ENCODE results near the gene ZMYND10.

ZMYND10 gene

GRCh38 chr3:50347187-50347813 is 1.8 kb upstream of the ZMYND10 start:
- peak; percentile 56 to 63 for DNase-seq (ENCODE audit: low read depth in 2 of 2)

DNA sequence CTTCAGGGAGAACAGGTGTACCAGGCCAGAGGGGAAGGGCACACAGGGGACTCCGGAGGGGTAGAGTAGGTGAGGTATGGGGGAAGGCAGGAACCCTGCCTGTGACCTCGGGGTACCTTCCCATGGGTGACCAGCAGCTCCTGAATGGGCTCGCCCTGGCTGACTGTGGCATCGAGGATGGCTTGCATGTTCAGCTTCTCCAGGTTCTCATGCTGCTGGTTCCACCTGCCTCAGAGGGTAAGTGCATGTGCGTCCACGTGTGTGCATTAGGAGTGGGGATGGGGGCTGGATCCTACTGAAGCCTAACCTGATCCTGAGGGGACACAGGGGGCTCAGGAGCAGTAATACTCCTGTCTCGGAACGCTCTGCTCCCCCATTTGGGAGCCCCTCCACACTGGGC is 524 bp downstream of the ZMYND10 start:
- no peak for DNase-seq (ENCODE audit: low read depth in 2 of 2)

DNA sequence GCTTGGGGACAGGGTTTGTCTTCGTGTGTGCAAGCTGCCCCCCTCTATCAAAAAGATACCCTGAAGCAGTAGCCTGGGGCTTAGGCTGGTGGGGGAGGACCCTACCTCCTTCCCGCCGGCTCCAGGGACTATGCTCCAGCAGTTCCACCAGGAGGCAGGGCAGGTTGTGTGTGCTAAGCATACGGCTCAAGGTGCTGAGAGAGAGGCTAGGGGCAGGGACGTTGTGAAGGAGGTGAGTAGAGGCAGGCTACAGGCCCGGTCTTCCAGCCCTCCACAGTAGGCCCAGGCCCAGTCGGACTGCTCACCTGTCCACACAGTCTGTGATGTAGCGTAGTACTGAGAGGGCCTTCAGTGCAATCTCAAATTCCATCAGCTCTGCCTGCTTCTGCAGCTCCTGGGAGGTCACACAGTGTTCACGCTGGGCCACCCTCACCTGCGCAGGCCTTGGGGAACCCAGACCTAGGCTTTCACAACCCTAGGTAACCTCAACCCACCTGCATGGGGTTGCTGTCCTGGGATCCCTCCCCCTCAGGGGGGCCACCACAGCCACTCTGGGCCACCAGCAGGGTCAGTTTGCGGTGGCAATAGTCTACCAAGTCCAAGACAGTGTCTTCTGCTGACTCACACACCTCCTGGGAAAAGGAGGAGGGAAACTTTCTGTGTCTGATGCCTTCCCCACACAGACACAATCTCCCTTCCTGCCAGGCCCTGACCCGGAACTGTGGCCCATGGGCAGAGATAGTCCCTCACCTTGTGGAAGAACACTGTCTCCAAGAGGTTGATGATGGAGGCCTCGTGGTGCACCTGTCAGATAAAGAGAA is 2.5 kb downstream of the ZMYND10 start:
- DNase-seq (ENCODE audit: low read depth in 2 of 2) = no peak

GRCh38 chr3:50341996-50342650 is 3.4 kb downstream of the ZMYND10 start:
- DNase-seq (ENCODE audit: low read depth in 2 of 2) = no peak

- DNase-seq (ENCODE audit: low read depth in 2 of 2) = no peak
Measured at GRCh38 chr3:50341537-50341936, 4.0 kb downstream of the ZMYND10 start.

GRCh38 chr3:50340448-50341329 is 4.8 kb downstream of the ZMYND10 start, which contains the start of gene RASSF1:
Gene RASSF1 (minus strand): TSS chr3:50340836. CDS start chr3:50340805, 31 bp downstream.
- peak in 1 of 2 donors; percentile 64 for DNase-seq (ENCODE audit: low read depth in 2 of 2)

DNA sequence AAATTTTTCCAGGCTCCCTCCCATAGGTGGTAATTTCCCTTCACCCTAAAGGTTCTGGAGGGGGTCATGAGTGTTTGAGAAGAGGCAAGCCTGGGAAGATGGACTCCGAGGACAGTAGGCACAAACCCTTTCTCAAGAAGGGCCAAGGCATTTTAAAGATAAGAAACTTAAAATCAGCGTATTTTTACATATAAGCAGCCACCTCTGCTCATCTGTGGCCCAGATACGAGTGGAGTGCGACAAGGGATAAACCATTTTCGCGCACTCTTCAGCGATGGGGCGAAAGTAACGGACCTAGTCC is 5.4 kb downstream of the ZMYND10 start:
- DNase-seq (ENCODE audit: low read depth in 2 of 2) = no peak

DNA sequence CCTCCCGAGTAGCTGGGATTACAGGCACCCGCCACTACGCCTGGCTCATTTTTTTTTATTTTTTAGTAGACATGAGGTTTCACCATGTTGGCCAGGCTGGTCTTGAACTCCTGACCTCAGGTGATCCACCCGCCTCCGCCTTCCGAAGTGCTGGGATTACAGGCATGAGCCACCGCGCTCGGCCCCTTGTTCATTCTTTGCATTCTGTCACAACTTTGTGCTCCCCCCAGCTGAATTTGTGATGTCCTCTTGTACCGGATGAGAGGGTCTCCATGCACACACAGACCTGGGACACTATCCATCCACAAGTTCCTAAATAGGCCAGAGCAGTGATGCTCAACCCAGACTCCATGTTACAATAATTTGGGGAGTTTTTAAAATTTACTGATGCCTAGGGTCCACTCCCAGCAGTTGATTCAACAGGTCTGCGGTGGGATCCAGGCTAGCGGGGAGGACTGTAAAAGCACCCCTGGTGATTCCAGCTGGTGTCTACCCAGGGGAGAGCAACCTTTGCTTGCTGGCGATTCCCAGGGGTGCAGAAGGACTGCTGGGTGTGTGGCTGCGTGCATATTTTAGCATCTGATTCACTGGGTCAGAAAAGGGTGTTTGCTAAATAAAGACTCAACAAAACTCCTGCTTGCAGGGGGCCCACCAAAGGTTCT is 5.9 kb downstream of the ZMYND10 start:
- no peak for DNase-seq (ENCODE audit: low read depth in 2 of 2)

DNA sequence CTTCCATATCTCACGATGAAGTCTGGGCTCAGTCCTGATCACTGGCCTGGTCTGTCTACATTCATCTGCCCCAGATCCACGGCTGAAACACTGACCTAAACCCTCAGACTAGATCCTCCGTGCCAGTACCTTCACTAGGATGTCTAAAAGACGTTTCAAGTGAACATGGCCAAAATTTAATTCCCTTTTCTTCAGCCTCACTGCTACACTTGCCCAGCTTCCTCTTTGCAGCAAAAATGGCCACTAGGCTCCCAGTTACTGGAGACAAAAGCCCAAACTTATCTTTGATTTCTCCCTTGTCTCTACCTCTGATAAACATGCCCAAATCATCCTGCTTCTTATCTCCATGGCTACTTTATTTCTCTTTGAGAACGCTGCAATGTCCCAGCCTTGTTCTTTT is 6.6 kb downstream of the ZMYND10 start:
- DNase-seq (ENCODE audit: low read depth in 2 of 2) = no peak

DNA sequence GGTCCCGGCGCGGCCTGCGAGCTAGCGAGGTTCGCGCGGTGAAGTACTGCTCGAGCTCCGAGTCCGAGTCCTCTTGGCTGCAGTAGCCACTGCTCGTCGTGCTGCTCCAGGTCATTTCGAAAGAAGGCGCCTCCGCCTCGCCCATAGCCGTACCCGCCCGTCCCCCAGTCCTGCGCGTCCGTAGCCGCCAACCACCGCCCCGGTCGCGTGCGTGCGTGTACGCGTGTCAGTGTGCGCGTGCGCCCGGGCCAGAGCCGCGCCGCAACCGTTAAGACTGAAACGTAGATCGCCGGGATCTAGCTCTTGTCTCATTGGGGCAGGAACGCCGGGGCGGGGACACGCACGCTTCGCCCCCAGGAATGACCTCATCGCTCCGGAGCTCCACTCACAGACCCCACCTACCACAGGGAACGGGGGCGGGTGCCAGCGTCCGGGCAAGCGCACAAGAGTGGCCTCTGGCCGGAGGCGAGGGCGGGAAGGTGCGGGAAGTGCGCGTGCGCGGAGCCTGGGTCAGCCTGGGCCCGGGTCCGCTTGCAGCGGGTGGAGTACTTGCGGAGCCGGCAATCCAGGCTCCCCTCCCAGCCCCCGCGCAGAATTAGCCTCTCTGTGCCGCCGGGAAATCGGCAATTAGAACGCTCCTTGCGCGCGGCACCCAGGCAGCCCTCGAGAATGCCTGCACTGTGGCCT is 8.2 kb downstream of the ZMYND10 start:
- peak; percentile 87 to 91 for DNase-seq (ENCODE audit: low read depth in 2 of 2)

DNA sequence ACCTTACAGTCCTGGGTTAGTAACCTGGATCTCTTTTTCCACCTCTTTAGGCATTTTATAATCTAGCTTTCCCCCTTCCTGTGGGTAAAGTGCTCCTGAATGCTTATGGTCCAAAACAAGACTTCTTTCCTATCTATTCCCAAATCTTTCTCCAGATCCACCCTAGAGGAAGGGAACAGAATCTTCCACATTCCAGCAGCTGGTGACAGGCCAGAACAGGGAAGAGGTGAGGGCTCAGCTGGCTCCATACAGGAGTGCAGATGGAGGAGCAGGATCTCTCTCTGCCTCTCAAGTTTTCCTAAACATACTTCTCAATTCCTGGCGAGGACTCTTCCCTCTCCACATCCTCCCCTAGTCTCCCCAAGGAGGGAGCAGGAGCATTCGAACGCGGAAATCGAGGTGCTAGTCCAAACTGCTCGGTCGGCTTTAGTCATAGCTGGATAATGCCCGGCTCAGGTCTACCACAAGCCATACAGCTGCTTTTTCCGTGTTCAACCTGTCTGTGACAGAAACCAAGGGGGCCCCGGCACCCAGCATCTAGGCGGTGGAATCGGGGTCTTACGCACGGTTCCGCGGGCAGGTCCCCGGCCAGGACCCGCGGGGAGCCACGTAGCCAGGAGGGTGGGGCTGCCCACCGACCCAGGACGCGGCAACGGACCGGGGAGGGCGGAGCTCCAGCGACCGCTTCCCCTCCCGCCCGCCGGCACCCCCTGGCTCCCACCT is 8.9 kb downstream of the ZMYND10 start:
- DNase-seq (ENCODE audit: low read depth in 2 of 2) = no peak

- DNase-seq (ENCODE audit: low read depth in 2 of 2) = no peak
Measured at GRCh38 chr3:50334339-50335075, 11.0 kb downstream of the ZMYND10 start.

GRCh38 chr3:50333744-50334328 is 11.7 kb downstream of the ZMYND10 start:
- no peak for DNase-seq (ENCODE audit: low read depth in 2 of 2)

GRCh38 chr3:50331364-50331907 is 14.1 kb downstream of the ZMYND10 start:
- DNase-seq (ENCODE audit: low read depth in 2 of 2) = no peak

DNA sequence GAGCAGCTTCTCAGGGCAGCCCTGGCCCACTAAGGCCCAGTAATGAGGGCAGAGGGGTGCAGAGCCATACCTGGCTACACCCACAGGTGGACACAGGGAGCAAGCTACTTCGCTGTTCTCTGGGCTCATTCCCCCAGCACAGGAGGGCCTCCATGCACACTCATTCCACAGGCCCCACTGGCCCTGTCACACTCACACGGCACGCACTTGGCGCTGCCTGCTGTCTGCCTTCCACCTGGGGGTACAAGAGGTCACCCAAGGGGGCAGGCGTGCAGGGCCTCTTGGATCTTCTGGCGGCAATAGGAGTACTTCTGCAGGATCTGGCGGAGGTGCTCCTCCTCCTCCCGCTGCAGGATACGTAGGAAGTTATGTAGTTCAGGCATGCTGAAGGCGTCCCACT is 15.2 kb downstream of the ZMYND10 start:
- no peak for DNase-seq (ENCODE audit: low read depth in 2 of 2)

DNA sequence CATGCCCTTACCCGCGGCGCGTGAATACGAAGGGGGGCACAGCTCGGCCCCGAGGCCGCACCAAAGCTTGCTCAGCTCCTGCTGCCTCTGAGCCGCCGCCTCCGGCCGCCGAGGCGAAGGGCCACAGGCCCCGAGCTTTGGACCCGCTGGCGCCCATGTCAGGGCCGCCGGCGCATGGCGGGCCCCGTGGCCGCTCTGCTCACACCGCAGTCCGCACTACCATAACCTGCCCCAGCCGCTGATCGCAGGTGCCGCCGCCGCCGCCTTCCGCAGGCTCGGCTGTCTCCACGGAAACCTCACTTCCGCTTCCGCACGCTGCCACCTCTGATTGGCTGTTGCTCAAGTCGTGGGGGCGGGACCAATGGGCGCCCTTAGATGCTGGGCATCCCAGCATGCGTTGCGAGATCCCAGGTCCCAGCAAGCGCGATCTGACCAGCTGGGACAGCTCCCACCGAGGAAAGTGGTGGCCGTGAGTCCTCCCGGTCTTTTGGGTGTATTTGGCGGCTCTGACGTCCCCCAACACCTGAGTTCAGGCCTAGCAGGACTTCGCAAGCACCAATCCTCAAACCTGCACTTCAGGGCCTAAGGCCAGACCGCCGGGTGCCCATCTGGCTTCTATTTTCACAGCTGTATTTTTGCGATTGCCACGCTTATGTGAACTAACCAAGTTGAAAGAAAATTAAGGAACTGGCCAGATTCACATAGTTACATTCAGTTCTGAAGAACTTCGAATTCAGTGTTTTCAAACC is 17.4 kb downstream of the ZMYND10 start, which contains the start of gene TUSC2:
TUSC2 (minus strand) TSS at position 281 of the 749 bp plus-strand sequence; CDS start at position 157, 124 bp downstream.
- peak; percentile 88 to 89 for DNase-seq (ENCODE audit: low read depth in 2 of 2)

- DNase-seq (ENCODE audit: low read depth in 2 of 2) = no peak
Measured at GRCh38 chr3:50327129-50327528, 18.4 kb downstream of the ZMYND10 start.

DNA sequence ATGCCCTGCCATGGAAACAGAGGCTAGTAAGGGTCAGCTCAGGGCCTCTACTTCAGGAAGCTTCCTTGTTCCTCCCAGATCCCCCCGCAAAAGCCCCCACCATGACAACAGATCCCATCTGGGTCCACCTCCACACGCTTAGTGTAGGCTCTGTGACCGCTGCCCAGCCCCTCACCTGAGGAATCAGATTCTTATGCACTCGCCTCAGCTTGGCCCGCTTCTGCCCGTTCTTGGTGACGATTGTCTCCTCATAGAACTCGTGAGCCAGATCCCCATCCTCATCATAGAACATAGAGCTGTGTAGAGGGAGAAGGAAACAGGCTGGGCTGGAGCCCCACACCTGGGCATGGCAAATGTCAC is 19.4 kb downstream of the ZMYND10 start:
- DNase-seq (ENCODE audit: low read depth in 2 of 2) = no peak

Data from stimulated activated CD4-positive, alpha-beta T cell treated with anti-CD3 and anti-CD28 coated beads, Interleukin-1b, Interleukin-23, amount 100 ng/mL, for 4 hours (primary cell).